Measurements from ENCODE around the gene PTPN3. TPM values are rescaled to one million over a fixed set of nuclear protein-coding genes. Genes with fewer than 3 reads are reported as not detected.

The PTPN3 gene
- total and polyA plus RNA-seq, 4 donors, result 6.3 to 30.3 (median 23.5) TPM

DNA sequence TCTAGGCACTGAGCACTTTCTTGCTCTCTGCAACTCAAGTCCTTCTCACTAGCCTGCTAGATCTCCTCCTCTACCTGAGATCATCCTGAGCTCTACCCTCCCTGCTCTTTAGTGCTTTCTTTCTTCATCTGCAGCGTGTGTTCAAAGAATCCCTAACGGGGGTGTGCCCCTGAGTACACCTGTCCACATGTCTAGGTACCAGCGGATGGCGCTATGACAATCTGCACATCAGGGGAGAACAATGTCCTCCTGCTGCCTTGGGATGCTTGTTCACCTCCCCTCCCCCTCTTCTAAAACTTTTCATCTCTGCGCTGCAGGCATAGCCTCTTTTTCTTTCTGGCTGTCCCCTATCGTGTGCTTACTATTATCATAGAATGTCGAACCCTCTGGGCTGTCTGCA is 42.7 kb downstream of the PTPN3 start:
- Histone ChIP-seq H3K27me3 (ENCODE audit: control insufficient read depth in 4 of 4, insufficient read depth in 4 of 4, low read length in 3 of 4) (no peaks in the 10 kb centered on the region), H3K4me1 (ENCODE audit: control insufficient read depth in 4 of 4, insufficient read depth in 4 of 4, low read length in 3 of 4) (no peaks in the 10 kb centered on the region), H3K27ac (ENCODE audit: low read depth in 1 of 2, low read length in 2 of 2) (no peak overlapping the region), H3K36me3 (ENCODE audit: control insufficient read depth in 4 of 4, insufficient read depth in 3 of 4, low read depth in 1 of 4, low read length in 3 of 4) (peaks cover under 1 to 20% (median 14%) of the 10 kb centered on the region in 4 donors), H3K9me3 (ENCODE audit: control insufficient read depth in 4 of 4, low read length in 3 of 4) (no peaks in the 10 kb centered on the region), H3K4me3 (ENCODE audit: low read depth in 1 of 3, low read length in 3 of 3) (no peak overlapping the region), H3K9ac (ENCODE audit: low read depth in 1 of 2, low read length in 2 of 2) (no peak overlapping the region)
- no peak for DNase-seq (ENCODE audit: low spot score)
- TF ChIP-seq, protein P1, sequence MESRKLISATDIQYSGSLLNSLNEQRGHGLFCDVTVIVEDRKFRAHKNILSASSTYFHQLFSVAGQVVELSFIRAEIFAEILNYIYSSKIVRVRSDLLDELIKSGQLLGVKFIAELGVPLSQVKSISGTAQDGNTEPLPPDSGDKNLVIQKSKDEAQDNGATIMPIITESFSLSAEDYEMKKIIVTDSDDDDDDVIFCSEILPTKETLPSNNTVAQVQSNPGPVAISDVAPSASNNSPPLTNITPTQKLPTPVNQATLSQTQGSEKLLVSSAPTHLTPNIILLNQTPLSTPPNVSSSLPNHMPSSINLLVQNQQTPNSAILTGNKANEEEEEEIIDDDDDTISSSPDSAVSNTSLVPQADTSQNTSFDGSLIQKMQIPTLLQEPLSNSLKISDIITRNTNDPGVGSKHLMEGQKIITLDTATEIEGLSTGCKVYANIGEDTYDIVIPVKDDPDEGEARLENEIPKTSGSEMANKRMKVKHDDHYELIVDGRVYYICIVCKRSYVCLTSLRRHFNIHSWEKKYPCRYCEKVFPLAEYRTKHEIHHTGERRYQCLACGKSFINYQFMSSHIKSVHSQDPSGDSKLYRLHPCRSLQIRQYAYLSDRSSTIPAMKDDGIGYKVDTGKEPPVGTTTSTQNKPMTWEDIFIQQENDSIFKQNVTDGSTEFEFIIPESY (IDR thresholded peaks at IDR 0.05), result no peak
- no peak for TF ChIP-seq ATF3 (IDR thresholded peaks at IDR 0.05)
- TF ChIP-seq FOXA2 (IDR thresholded peaks at IDR 0.05), result no peak
- TF ChIP-seq FOXA1 (IDR thresholded peaks at IDR 0.05), result no peak
- no peak for TF ChIP-seq NR2F2 (IDR thresholded peaks at IDR 0.05)
- TF ChIP-seq YY1 (IDR thresholded peaks at IDR 0.05), result no peak
- TF ChIP-seq GABPA (IDR thresholded peaks at IDR 0.05 in 1 of 2, conservative IDR thresholded peaks at IDR 0.05 in 1 of 2), result no peak
- 86% methylated on average over 7 of the region's 7 CpGs for WGBS

GRCh38 chr9:109454601-109455155 is 43.4 kb downstream of the PTPN3 start:
- H3K36me3 ChIP-seq (ENCODE audit: control insufficient read depth in 4 of 4, insufficient read depth in 3 of 4, low read depth in 1 of 4, low read length in 3 of 4), result peaks cover 2 to 20% (median 14%) of the 10 kb centered on the region in 4 donors
- H3K9me3 ChIP-seq (ENCODE audit: control insufficient read depth in 4 of 4, low read length in 3 of 4), result no peaks in the 10 kb centered on the region
- H3K4me3 ChIP-seq (ENCODE audit: low read depth in 1 of 3, low read length in 3 of 3), result no peak overlapping the region

DNA sequence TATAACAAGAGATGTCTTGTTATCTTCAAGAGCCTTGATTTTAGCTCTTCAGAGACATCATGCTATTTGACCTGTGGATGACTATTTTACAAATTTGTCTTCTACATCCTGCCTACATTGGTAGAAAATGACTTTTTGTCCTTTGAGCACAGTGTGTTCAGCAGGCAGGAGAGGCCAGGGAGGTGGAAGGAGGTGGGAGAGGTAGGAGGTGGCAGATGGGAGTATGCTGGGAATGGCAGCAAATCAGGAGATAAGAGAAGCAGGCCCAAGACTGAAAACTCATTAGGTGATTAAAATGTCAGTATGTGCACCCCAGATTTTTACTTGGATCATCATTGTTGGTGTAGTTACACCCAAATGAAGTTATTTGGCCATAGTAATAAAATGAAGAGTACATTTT is 44.1 kb downstream of the PTPN3 start:
- TF ChIP-seq, protein P1 (IDR thresholded peaks at IDR 0.05), result no peak
- TF ChIP-seq NR2F2 (IDR thresholded peaks at IDR 0.05) (no peak), JUND (IDR thresholded peaks at IDR 0.05) (no peak)
- H3K9ac ChIP-seq (ENCODE audit: low read depth in 1 of 2, low read length in 2 of 2), result no peak overlapping the region
- no peak for DNase-seq (ENCODE audit: low spot score)
- no peak overlapping the region for H3K4me3 ChIP-seq (ENCODE audit: low read depth in 1 of 3, low read length in 3 of 3)
- no peaks in the 10 kb centered on the region for H3K27me3 ChIP-seq (ENCODE audit: control insufficient read depth in 4 of 4, insufficient read depth in 4 of 4, low read length in 3 of 4)
- H3K9me3 ChIP-seq (ENCODE audit: control insufficient read depth in 4 of 4, low read length in 3 of 4), result no peaks in the 10 kb centered on the region
- H3K4me1 ChIP-seq (ENCODE audit: control insufficient read depth in 4 of 4, insufficient read depth in 4 of 4, low read length in 3 of 4), result no peaks in the 10 kb centered on the region
- no peak overlapping the region for H3K27ac ChIP-seq (ENCODE audit: low read depth in 1 of 2, low read length in 2 of 2)
- peaks cover 3 to 21% (median 15%) of the 10 kb centered on the region in 4 donors for H3K36me3 ChIP-seq (ENCODE audit: control insufficient read depth in 4 of 4, insufficient read depth in 3 of 4, low read depth in 1 of 4, low read length in 3 of 4)

More at GRCh38 chr9:109454601-109455155, 43.4 kb downstream of the PTPN3 start:
- 76% methylated on average over 5 of the region's 5 CpGs for WGBS
- Histone ChIP-seq H3K9ac (ENCODE audit: low read depth in 1 of 2, low read length in 2 of 2) (no peak overlapping the region), H3K4me1 (ENCODE audit: control insufficient read depth in 4 of 4, insufficient read depth in 4 of 4, low read length in 3 of 4) (no peaks in the 10 kb centered on the region), H3K27ac (ENCODE audit: low read depth in 1 of 2, low read length in 2 of 2) (no peak overlapping the region), H3K27me3 (ENCODE audit: control insufficient read depth in 4 of 4, insufficient read depth in 4 of 4, low read length in 3 of 4) (no peaks in the 10 kb centered on the region)
- DNase-seq (ENCODE audit: low spot score), result no peak
- TF ChIP-seq HNF4A (conservative IDR thresholded peaks at IDR 0.05), result no peak
- no peak for TF ChIP-seq RXRA (IDR thresholded peaks at IDR 0.05)
